ENCODE data around the gene STK26.
A peak's percentile ranks its signal among the peaks of the same experiment; 100 is the strongest.

STK26 gene

GRCh38 chrX:132119821-132120515, 96.9 kb downstream of the STK26 start:
- Mint-ChIP-seq H3K4me1 (peaks cover 35% of the 10 kb centered on the region), H3K27ac (peak overlapping the region; percentile 65 to 87 (median 85)), H3K27me3 (ENCODE audit: low read depth) (no peaks in the 10 kb centered on the region), H3K36me3 (ENCODE audit: low read depth) (no peaks in the 10 kb centered on the region), H3K4me3 (no peak overlapping the region), H3K9me3 (peaks cover 3% of the 10 kb centered on the region)
- TF ChIP-seq, protein P1, sequence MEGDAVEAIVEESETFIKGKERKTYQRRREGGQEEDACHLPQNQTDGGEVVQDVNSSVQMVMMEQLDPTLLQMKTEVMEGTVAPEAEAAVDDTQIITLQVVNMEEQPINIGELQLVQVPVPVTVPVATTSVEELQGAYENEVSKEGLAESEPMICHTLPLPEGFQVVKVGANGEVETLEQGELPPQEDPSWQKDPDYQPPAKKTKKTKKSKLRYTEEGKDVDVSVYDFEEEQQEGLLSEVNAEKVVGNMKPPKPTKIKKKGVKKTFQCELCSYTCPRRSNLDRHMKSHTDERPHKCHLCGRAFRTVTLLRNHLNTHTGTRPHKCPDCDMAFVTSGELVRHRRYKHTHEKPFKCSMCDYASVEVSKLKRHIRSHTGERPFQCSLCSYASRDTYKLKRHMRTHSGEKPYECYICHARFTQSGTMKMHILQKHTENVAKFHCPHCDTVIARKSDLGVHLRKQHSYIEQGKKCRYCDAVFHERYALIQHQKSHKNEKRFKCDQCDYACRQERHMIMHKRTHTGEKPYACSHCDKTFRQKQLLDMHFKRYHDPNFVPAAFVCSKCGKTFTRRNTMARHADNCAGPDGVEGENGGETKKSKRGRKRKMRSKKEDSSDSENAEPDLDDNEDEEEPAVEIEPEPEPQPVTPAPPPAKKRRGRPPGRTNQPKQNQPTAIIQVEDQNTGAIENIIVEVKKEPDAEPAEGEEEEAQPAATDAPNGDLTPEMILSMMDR (IDR thresholded peaks at IDR 0.05; ENCODE audit: unreplicated experiment in 3 of 3): no peak

DNA sequence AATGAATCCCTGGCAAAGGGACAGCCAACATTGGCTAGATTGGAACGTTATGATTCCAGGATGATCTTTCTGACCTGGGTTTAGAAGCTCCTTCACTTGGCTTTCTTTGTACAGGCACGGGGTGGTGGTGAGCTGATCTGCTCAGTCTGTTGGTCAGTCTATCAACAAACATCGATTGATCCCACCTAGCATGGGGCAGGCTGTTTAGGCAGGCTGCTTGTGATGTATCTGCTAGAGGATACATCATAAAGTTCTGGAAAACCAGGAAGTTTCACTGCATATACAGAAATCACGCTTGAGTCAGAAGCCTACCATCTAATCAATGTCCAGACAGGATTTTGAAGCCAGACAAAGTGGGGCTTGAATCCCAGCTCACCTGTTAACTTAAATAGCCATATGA, 97.8 kb downstream of the STK26 start:
- Mint-ChIP-seq H3K4me1 (peaks cover 25% of the 10 kb centered on the region), H3K27ac (no peak overlapping the region), H3K36me3 (ENCODE audit: low read depth) (no peaks in the 10 kb centered on the region), H3K27me3 (ENCODE audit: low read depth) (no peaks in the 10 kb centered on the region), H3K4me3 (no peak overlapping the region), H3K9me3 (peaks cover 3% of the 10 kb centered on the region)
- TF ChIP-seq, protein P1 (IDR thresholded peaks at IDR 0.05; ENCODE audit: unreplicated experiment in 3 of 3): no peak

All from nephron (organoid).